SK-N-MC (cell line): ENCODE measurements around the gene MAP4K5.
"Not testable (repeated sequence)": the region's sequence is repeated elsewhere in the genome, so short reads cannot be mapped to it uniquely, and the experiment has no call there.

ENCODE experiments used
- DNase-seq: peaks from one replicate; pipeline ENCODE4 v3.0.0-alpha.2; 2011; ENCODE audit warnings: low read depth, low spot score
- H3K27ac ChIP-seq: fragments of 200-600 bp; sonication (generic); 2 replicates; pipeline ENCODE4 v1.5.1; 2016; ENCODE audit warnings: mixed run types
- H3K36me3 ChIP-seq: fragments of 200-600 bp; sonication (generic); 2 replicates; pipeline ENCODE4 v1.6.1; 2017; ENCODE audit warnings: antibody characterized with exemption, low read length, mixed read lengths; ENCODE audit not compliant: insufficient read depth
- H3K4me3 ChIP-seq: fragments of 200-600 bp; sonication (generic); 2 replicates; pipeline ENCODE4 v1.5.1; 2016
- H3K9ac ChIP-seq: fragments of 200-600 bp; sonication (generic); 2 replicates; pipeline ENCODE4 v1.8.0; 2017; ENCODE audit warnings: mixed run types, mixed read lengths; ENCODE audit not compliant: insufficient read length
- H3K9me3 ChIP-seq: fragments of 200-600 bp; sonication (generic); 2 replicates; pipeline ENCODE4 v1.6.1; 2017; ENCODE audit warnings: low read depth, mild to moderate bottlenecking, antibody characterized with exemption, low read length, moderate library complexity, mixed read lengths
- EZH2 ChIP-seq: fragments of 200-600 bp; sonication (generic); IDR thresholded peaks from one replicate; pipeline ENCODE4 v1.6.1; 2017; ENCODE audit warnings: antibody characterized with exemption
- FOXP2 ChIP-seq: optimal IDR thresholded peaks from 2 replicates; pipeline ENCODE3; 2011; ENCODE audit warnings: mild to moderate bottlenecking, moderate library complexity; ENCODE audit not compliant: insufficient read depth; ENCODE audit errors: extremely low read length, control extremely low read depth
- POLR2AphosphoS5 ChIP-seq: IDR thresholded peaks from 2 replicates; pipeline ENCODE4 v1.6.1; 2012; ENCODE audit warnings: mild to moderate bottlenecking, low read depth, low read length, borderline replicate concordance

The MAP4K5 gene

DNA sequence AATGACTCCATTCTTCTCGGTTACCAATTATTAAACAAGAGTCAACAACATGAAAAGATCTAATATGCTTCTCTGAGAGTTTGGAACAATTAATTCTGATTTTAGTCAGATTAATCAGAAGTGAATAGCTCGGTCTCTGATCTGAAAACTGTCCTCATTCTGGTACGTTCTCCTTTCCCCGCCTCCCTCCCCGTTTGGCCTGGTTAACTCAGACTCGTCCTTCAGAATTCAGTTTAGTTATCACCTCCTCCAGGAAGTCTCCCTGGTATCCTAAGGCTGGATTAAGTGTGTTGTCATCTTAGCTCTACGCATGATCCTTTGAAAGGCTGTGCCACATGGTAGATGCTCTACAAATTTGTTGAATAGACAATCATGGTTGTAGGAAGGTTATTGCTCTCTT lies 22.2 kb downstream of the MAP4K5 start:
- Histone ChIP-seq H3K9me3 (peaks cover 7% of the 10 kb centered on the region; the same call in 1 of the 2 replicates), H3K27ac (no peak overlapping the region), H3K9ac (no peak overlapping the region)

GRCh38 chr14:50507078-50507477 lies 25.3 kb downstream of the MAP4K5 start:
- peaks cover 23% of the 10 kb centered on the region for H3K36me3 ChIP-seq
- not testable (repeated sequence) for DNase-seq, H3K4me3 ChIP-seq, H3K9ac ChIP-seq, H3K9me3 ChIP-seq
- H3K27ac ChIP-seq, result peak overlapping the region; percentile 35; the same call in 1 of the 2 replicates

More for the DNA sequence above, 22.2 kb downstream of the MAP4K5 start:
- TF ChIP-seq FOXP2, result no peak
- no peak for TF ChIP-seq POLR2AphosphoS5
- TF ChIP-seq EZH2, result no peak
- no peak for DNase-seq
- Histone ChIP-seq H3K36me3 (peaks cover 4% of the 10 kb centered on the region; the same call in 1 of the 2 replicates), H3K4me3 (no peak overlapping the region)

DNA sequence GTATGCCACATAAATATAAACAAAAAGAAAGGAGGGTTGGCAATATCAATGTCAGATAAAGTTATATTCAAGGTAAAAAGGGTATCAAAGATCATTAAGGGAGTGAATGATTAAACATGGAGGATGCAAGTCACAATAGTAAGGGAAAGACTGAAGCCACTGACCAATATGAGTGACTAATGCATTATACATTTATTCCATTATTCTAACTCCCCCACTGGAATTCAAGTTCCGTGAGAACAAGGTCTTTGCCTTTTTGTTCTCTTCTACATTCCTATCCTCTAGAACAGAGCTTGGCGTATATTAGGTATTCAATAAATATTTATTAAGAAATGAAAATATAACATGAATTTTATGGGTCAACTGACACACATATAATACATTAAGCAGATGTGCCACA lies 30.7 kb downstream of the MAP4K5 start:
- no peak overlapping the region for H3K27ac ChIP-seq
- no peak overlapping the region for H3K4me3 ChIP-seq
- no peak for DNase-seq
- H3K9me3 ChIP-seq, result no peaks in the 10 kb centered on the region
- TF ChIP-seq POLR2AphosphoS5, result no peak
- TF ChIP-seq FOXP2, result no peak
- no peak for TF ChIP-seq EZH2
- peaks cover 38% of the 10 kb centered on the region for H3K36me3 ChIP-seq
- H3K9ac ChIP-seq, result no peak overlapping the region

GRCh38 chr14:50497351-50497750 lies 35.0 kb downstream of the MAP4K5 start:
- H3K27ac ChIP-seq, result no peak overlapping the region
- TF ChIP-seq EZH2 (no peak), FOXP2 (no peak), POLR2AphosphoS5 (no peak)
- no peak overlapping the region for H3K9ac ChIP-seq
- H3K4me3 ChIP-seq, result no peak overlapping the region
- H3K36me3 ChIP-seq, result peaks cover 34% of the 10 kb centered on the region
- peaks cover 9% of the 10 kb centered on the region; the same call in 1 of the 2 replicates for H3K9me3 ChIP-seq
- no peak for DNase-seq

- peaks cover 7% of the 10 kb centered on the region; the same call in 1 of the 2 replicates for H3K9me3 ChIP-seq
- H3K36me3 ChIP-seq, result peaks cover 36% of the 10 kb centered on the region
- H3K4me3 ChIP-seq, result no peak overlapping the region
- TF ChIP-seq FOXP2, result no peak
- no peak for TF ChIP-seq POLR2AphosphoS5
- no peak for TF ChIP-seq EZH2
- no peak for DNase-seq
- H3K27ac ChIP-seq, result no peak overlapping the region
- H3K9ac ChIP-seq, result no peak overlapping the region
These were observed 42.5 kb downstream of the MAP4K5 start for GRCh38 chr14:50489851-50490250.

GRCh38 chr14:50488521-50488920 lies 43.8 kb downstream of the MAP4K5 start:
- no peak for TF ChIP-seq EZH2
- TF ChIP-seq POLR2AphosphoS5, result no peak
- no peak for TF ChIP-seq FOXP2
- H3K9me3 ChIP-seq, result peaks cover 3% of the 10 kb centered on the region; the same call in 1 of the 2 replicates
- no peak overlapping the region for H3K27ac ChIP-seq
- H3K9ac ChIP-seq, result no peak overlapping the region
- DNase-seq, result no peak
- H3K4me3 ChIP-seq, result no peak overlapping the region
- H3K36me3 ChIP-seq, result peaks cover 35% of the 10 kb centered on the region

- H3K27ac ChIP-seq, result no peak overlapping the region
- TF ChIP-seq EZH2, result no peak
- no peak for TF ChIP-seq FOXP2
- no peak for TF ChIP-seq POLR2AphosphoS5
- no peak for DNase-seq
- no peak overlapping the region for H3K9ac ChIP-seq
- H3K4me3 ChIP-seq, result no peak overlapping the region
- peaks cover 6% of the 10 kb centered on the region; the same call in 1 of the 2 replicates for H3K9me3 ChIP-seq
- H3K36me3 ChIP-seq, result peaks cover 48% of the 10 kb centered on the region
These were observed 53.3 kb downstream of the MAP4K5 start for GRCh38 chr14:50479041-50479440.

DNA sequence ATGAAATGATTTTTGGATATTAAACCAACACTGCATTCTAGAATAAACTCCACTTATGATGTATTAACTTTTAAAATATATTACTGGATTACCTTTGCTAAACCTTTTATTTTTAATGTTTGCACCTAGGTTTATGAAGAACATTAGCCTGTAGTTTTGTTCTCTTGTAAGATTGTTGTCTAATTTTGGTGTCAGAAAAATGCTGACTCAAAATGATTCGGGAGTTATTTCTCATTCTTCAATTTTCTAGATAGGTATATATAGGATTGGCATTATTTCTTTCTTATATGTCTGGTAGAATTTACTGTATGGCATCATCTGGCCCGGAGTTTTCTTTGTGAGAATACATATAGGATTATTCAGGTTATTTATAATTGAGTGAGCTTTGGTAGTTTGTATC lies 54.6 kb downstream of the MAP4K5 start:
- no peak for TF ChIP-seq FOXP2
- TF ChIP-seq POLR2AphosphoS5, result no peak
- TF ChIP-seq EZH2, result no peak
- no peak for DNase-seq
- H3K4me3 ChIP-seq, result no peak overlapping the region
- H3K36me3 ChIP-seq, result peaks cover 54% of the 10 kb centered on the region
- no peak overlapping the region for H3K9ac ChIP-seq
- peaks cover 14% of the 10 kb centered on the region for H3K9me3 ChIP-seq
- no peak overlapping the region for H3K27ac ChIP-seq

- peaks cover 55% of the 10 kb centered on the region for H3K36me3 ChIP-seq
- no peak for DNase-seq
- peaks cover 21% of the 10 kb centered on the region for H3K9me3 ChIP-seq
- TF ChIP-seq EZH2 (no peak), POLR2AphosphoS5 (no peak), FOXP2 (no peak)
- H3K27ac ChIP-seq, result no peak overlapping the region
- no peak overlapping the region for H3K4me3 ChIP-seq
- H3K9ac ChIP-seq, result no peak overlapping the region
These were observed 56.2 kb downstream of the MAP4K5 start for GRCh38 chr14:50476134-50476533.
